A673 (cell line): ENCODE measurements around the gene ULBP3.

ENCODE experiments used
- EZH2 ChIP-seq: fragments of 200-600 bp; sonication (generic); IDR thresholded peaks from 2 replicates; pipeline ENCODE4 v1.6.1; 2017; ENCODE audit warnings: borderline replicate concordance, low read depth, mild to moderate bottlenecking, mixed read lengths, antibody characterized with exemption, low read length; ENCODE audit not compliant: poor library complexity, severe bottlenecking
- TF ChIP-seq, protein P1 (sequence below): fragments of 300-800, 200-600 bp; sonication (generic); conservative IDR thresholded peaks from 2 replicates; pipeline ENCODE4 v1.5.1; 2017; ENCODE audit warnings: low read depth, mild to moderate bottlenecking, antibody characterized with exemption, low read length, moderate library complexity, mixed read lengths

DNA sequence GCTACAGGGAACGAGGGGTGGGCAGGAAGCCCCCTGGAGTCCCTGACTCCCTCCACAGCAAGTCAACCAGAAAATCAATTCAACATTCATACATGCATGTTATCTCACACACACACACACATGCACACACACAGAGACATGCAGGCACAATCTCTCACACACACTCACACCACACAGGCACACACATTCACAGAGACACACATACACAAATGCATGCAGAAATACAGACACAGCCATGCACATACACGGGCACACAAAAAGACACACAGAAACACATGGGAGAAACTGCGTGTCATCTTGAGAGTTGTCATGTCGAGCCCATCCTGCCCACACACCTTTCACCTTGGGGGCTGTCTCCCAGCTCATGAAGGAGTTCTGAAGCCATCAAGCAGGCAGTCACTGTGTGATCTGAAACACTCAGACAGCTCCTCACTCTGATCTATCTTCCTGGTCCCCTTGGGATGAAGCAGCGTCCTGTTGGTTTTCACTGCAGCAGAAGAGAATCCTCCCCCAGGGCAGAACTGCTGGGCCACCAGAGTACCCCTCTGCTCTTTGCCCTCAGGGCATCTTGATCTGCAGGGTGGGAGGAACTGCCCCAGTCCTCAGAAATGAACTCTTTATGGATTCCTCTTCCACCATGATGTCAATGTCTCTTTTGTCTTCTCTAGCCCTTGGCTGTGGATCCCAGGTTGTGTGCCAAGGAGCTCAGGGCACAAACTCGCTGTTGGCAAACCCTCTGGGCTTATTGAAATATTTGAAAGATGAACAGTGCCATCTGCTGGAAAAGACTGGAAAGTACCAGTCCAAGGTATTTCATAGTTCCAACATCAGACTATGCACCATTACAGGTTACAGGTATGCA lies 52.4 kb downstream of the ULBP3 start:
- no peak for TF ChIP-seq EZH2
- TF ChIP-seq, protein P1, sequence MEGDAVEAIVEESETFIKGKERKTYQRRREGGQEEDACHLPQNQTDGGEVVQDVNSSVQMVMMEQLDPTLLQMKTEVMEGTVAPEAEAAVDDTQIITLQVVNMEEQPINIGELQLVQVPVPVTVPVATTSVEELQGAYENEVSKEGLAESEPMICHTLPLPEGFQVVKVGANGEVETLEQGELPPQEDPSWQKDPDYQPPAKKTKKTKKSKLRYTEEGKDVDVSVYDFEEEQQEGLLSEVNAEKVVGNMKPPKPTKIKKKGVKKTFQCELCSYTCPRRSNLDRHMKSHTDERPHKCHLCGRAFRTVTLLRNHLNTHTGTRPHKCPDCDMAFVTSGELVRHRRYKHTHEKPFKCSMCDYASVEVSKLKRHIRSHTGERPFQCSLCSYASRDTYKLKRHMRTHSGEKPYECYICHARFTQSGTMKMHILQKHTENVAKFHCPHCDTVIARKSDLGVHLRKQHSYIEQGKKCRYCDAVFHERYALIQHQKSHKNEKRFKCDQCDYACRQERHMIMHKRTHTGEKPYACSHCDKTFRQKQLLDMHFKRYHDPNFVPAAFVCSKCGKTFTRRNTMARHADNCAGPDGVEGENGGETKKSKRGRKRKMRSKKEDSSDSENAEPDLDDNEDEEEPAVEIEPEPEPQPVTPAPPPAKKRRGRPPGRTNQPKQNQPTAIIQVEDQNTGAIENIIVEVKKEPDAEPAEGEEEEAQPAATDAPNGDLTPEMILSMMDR: peak; percentile 60
